ENCODE data around the gene ABCA5. TPM values are rescaled to one million over a fixed set of nuclear protein-coding genes. Genes with fewer than 3 reads are reported as not detected.

Gene ABCA5
- total RNA-seq, 3 donors from 2014 or later: 8.6 to 13.6 (median 12.0) TPM

GRCh38 chr17:69344939-69345338 lies 18.0 kb upstream of the ABCA5 start:
- peaks cover 9% of the 10 kb centered on the region for H3K27me3 Mint-ChIP-seq (ENCODE audit: low read depth)

GRCh38 chr17:69342896-69343644 lies 16.1 kb upstream of the ABCA5 start:
- no peaks in the 10 kb centered on the region for H3K4me1 Mint-ChIP-seq (ENCODE audit: low read depth)
- H3K27me3 Mint-ChIP-seq (ENCODE audit: low read depth): peaks cover 4% of the 10 kb centered on the region

More at GRCh38 chr17:69344939-69345338, 18.0 kb upstream of the ABCA5 start:
- Mint-ChIP-seq H3K4me3 (no peak overlapping the region), H3K36me3 (ENCODE audit: insufficient read depth) (no peaks in the 10 kb centered on the region), H3K4me1 (ENCODE audit: low read depth) (no peaks in the 10 kb centered on the region), H3K9me3 (no peaks in the 10 kb centered on the region)
- DNase-seq (no peak), ATAC-seq (no peak)

GRCh38 chr17:69339937-69340336 lies 13.0 kb upstream of the ABCA5 start:
- no peak for DNase-seq
- H3K36me3 Mint-ChIP-seq (ENCODE audit: insufficient read depth): no peaks in the 10 kb centered on the region
- ATAC-seq: no peak
- no peaks in the 10 kb centered on the region for H3K9me3 Mint-ChIP-seq
- H3K4me3 Mint-ChIP-seq: no peak overlapping the region
- H3K4me1 Mint-ChIP-seq (ENCODE audit: low read depth): peaks cover 4% of the 10 kb centered on the region
- H3K27me3 Mint-ChIP-seq (ENCODE audit: low read depth): no peaks in the 10 kb centered on the region

More at GRCh38 chr17:69342896-69343644, 16.1 kb upstream of the ABCA5 start:
- H3K36me3 Mint-ChIP-seq (ENCODE audit: insufficient read depth): no peaks in the 10 kb centered on the region
- H3K4me3 Mint-ChIP-seq: no peak overlapping the region
- DNase-seq (no peak), ATAC-seq (no peak)
- no peaks in the 10 kb centered on the region for H3K9me3 Mint-ChIP-seq

- ATAC-seq (no peak), DNase-seq (no peak)
- Mint-ChIP-seq H3K27me3 (ENCODE audit: low read depth) (peaks cover 17% of the 10 kb centered on the region), H3K4me1 (ENCODE audit: low read depth) (peaks cover 4% of the 10 kb centered on the region), H3K36me3 (ENCODE audit: insufficient read depth) (no peaks in the 10 kb centered on the region), H3K4me3 (no peak overlapping the region), H3K9me3 (no peaks in the 10 kb centered on the region)
These were observed 10.1 kb upstream of the ABCA5 start for GRCh38 chr17:69336996-69337395.

GRCh38 chr17:69336580-69336979 lies 9.6 kb upstream of the ABCA5 start:
- Mint-ChIP-seq H3K27me3 (ENCODE audit: low read depth) (peaks cover 17% of the 10 kb centered on the region), H3K9me3 (no peaks in the 10 kb centered on the region), H3K4me1 (ENCODE audit: low read depth) (peaks cover 4% of the 10 kb centered on the region), H3K36me3 (ENCODE audit: insufficient read depth) (no peaks in the 10 kb centered on the region), H3K4me3 (no peak overlapping the region)
- DNase-seq (no peak), ATAC-seq (no peak)

GRCh38 chr17:69335058-69335457 lies 8.1 kb upstream of the ABCA5 start:
- Mint-ChIP-seq H3K27me3 (ENCODE audit: low read depth) (peaks cover 20% of the 10 kb centered on the region), H3K4me3 (no peak overlapping the region), H3K9me3 (no peaks in the 10 kb centered on the region), H3K4me1 (ENCODE audit: low read depth) (peaks cover 4% of the 10 kb centered on the region), H3K36me3 (ENCODE audit: insufficient read depth) (no peaks in the 10 kb centered on the region)
- DNase-seq (no peak), ATAC-seq (no peak)

GRCh38 chr17:69333561-69333960 lies 6.6 kb upstream of the ABCA5 start:
- H3K4me1 Mint-ChIP-seq (ENCODE audit: low read depth): peaks cover 4% of the 10 kb centered on the region
- DNase-seq (no peak), ATAC-seq (no peak)
- peaks cover 20% of the 10 kb centered on the region for H3K27me3 Mint-ChIP-seq (ENCODE audit: low read depth)
- no peak overlapping the region for H3K4me3 Mint-ChIP-seq
- H3K9me3 Mint-ChIP-seq: no peaks in the 10 kb centered on the region
- no peaks in the 10 kb centered on the region for H3K36me3 Mint-ChIP-seq (ENCODE audit: insufficient read depth)

GRCh38 chr17:69331756-69332155 lies 4.8 kb upstream of the ABCA5 start:
- peaks cover 12% of the 10 kb centered on the region for H3K4me1 Mint-ChIP-seq (ENCODE audit: low read depth)
- no peak overlapping the region for H3K4me3 Mint-ChIP-seq
- DNase-seq (no peak), ATAC-seq (no peak)
- no peaks in the 10 kb centered on the region for H3K9me3 Mint-ChIP-seq
- H3K36me3 Mint-ChIP-seq (ENCODE audit: insufficient read depth): no peaks in the 10 kb centered on the region
- H3K27me3 Mint-ChIP-seq (ENCODE audit: low read depth): peaks cover 20% of the 10 kb centered on the region

GRCh38 chr17:69326377-69327059 lies 415 bp downstream of the ABCA5 start:
- ATAC-seq (no peak), DNase-seq (peak; percentile 4)
- peak overlapping the region; percentile 96 for H3K4me3 Mint-ChIP-seq
- H3K27me3 Mint-ChIP-seq (ENCODE audit: low read depth): peaks cover 3% of the 10 kb centered on the region
- H3K4me1 Mint-ChIP-seq (ENCODE audit: low read depth): peaks cover 32% of the 10 kb centered on the region
- no peaks in the 10 kb centered on the region for H3K9me3 Mint-ChIP-seq
- peaks cover 3% of the 10 kb centered on the region for H3K36me3 Mint-ChIP-seq (ENCODE audit: insufficient read depth)

GRCh38 chr17:69325518-69326376 lies 1.2 kb downstream of the ABCA5 start:
- Mint-ChIP-seq H3K27me3 (ENCODE audit: low read depth) (peaks cover under 1% of the 10 kb centered on the region), H3K4me3 (peak overlapping the region; percentile 96), H3K36me3 (ENCODE audit: insufficient read depth) (peaks cover 6% of the 10 kb centered on the region), H3K4me1 (ENCODE audit: low read depth) (peaks cover 32% of the 10 kb centered on the region), H3K9me3 (no peaks in the 10 kb centered on the region)
- no peak for ATAC-seq
- no peak for DNase-seq

GRCh38 chr17:69323806-69324205 lies 3.1 kb downstream of the ABCA5 start:
- DNase-seq (no peak), ATAC-seq (no peak)
- Mint-ChIP-seq H3K36me3 (ENCODE audit: insufficient read depth) (peaks cover 6% of the 10 kb centered on the region), H3K4me3 (no peak overlapping the region), H3K27me3 (ENCODE audit: low read depth) (no peaks in the 10 kb centered on the region), H3K4me1 (ENCODE audit: low read depth) (peaks cover 38% of the 10 kb centered on the region), H3K9me3 (no peaks in the 10 kb centered on the region)

GRCh38 chr17:69320908-69321238 lies 6.1 kb downstream of the ABCA5 start:
- Mint-ChIP-seq H3K27me3 (ENCODE audit: low read depth) (no peaks in the 10 kb centered on the region), H3K4me3 (no peak overlapping the region), H3K4me1 (ENCODE audit: low read depth) (peaks cover 25% of the 10 kb centered on the region), H3K36me3 (ENCODE audit: insufficient read depth) (peaks cover 12% of the 10 kb centered on the region), H3K9me3 (no peaks in the 10 kb centered on the region)
- DNase-seq: no peak
- no peak for ATAC-seq

GRCh38 chr17:69320210-69320907 lies 6.6 kb downstream of the ABCA5 start:
- no peak overlapping the region for H3K4me3 Mint-ChIP-seq
- no peak for ATAC-seq
- H3K4me1 Mint-ChIP-seq (ENCODE audit: low read depth): peaks cover 20% of the 10 kb centered on the region
- no peak for DNase-seq
- H3K27me3 Mint-ChIP-seq (ENCODE audit: low read depth): no peaks in the 10 kb centered on the region
- peaks cover 14% of the 10 kb centered on the region for H3K36me3 Mint-ChIP-seq (ENCODE audit: insufficient read depth)
- H3K9me3 Mint-ChIP-seq: no peaks in the 10 kb centered on the region

GRCh38 chr17:69317625-69318024 lies 9.3 kb downstream of the ABCA5 start:
- Mint-ChIP-seq H3K9me3 (no peaks in the 10 kb centered on the region), H3K36me3 (ENCODE audit: insufficient read depth) (peaks cover 14% of the 10 kb centered on the region), H3K27me3 (ENCODE audit: low read depth) (no peaks in the 10 kb centered on the region)

More at GRCh38 chr17:69317625-69318024, 9.3 kb downstream of the ABCA5 start:
- Mint-ChIP-seq H3K4me1 (ENCODE audit: low read depth) (peaks cover 7% of the 10 kb centered on the region), H3K4me3 (no peak overlapping the region)
- DNase-seq (no peak), ATAC-seq (no peak)

Data from activated T-cell treated with anti-CD3 and anti-CD28 coated beads, Interleukin-2, amount 50 U/mL, for 4 hours (primary cell).